ENCODE results near the gene SEMA3G.

The SEMA3G gene

GRCh38 chr3:52435246-52436101 lies 9.4 kb downstream of the SEMA3G start:
- TF ChIP-seq, protein P1, sequence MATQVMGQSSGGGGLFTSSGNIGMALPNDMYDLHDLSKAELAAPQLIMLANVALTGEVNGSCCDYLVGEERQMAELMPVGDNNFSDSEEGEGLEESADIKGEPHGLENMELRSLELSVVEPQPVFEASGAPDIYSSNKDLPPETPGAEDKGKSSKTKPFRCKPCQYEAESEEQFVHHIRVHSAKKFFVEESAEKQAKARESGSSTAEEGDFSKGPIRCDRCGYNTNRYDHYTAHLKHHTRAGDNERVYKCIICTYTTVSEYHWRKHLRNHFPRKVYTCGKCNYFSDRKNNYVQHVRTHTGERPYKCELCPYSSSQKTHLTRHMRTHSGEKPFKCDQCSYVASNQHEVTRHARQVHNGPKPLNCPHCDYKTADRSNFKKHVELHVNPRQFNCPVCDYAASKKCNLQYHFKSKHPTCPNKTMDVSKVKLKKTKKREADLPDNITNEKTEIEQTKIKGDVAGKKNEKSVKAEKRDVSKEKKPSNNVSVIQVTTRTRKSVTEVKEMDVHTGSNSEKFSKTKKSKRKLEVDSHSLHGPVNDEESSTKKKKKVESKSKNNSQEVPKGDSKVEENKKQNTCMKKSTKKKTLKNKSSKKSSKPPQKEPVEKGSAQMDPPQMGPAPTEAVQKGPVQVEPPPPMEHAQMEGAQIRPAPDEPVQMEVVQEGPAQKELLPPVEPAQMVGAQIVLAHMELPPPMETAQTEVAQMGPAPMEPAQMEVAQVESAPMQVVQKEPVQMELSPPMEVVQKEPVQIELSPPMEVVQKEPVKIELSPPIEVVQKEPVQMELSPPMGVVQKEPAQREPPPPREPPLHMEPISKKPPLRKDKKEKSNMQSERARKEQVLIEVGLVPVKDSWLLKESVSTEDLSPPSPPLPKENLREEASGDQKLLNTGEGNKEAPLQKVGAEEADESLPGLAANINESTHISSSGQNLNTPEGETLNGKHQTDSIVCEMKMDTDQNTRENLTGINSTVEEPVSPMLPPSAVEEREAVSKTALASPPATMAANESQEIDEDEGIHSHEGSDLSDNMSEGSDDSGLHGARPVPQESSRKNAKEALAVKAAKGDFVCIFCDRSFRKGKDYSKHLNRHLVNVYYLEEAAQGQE (IDR thresholded peaks at IDR 0.05; ENCODE audit: insufficient replicate concordance, low read depth), result no peak
- no peak for TF ChIP-seq SPI1 (IDR thresholded peaks at IDR 0.05; ENCODE audit: borderline replicate concordance, low read depth)
- TF ChIP-seq, protein P2, sequence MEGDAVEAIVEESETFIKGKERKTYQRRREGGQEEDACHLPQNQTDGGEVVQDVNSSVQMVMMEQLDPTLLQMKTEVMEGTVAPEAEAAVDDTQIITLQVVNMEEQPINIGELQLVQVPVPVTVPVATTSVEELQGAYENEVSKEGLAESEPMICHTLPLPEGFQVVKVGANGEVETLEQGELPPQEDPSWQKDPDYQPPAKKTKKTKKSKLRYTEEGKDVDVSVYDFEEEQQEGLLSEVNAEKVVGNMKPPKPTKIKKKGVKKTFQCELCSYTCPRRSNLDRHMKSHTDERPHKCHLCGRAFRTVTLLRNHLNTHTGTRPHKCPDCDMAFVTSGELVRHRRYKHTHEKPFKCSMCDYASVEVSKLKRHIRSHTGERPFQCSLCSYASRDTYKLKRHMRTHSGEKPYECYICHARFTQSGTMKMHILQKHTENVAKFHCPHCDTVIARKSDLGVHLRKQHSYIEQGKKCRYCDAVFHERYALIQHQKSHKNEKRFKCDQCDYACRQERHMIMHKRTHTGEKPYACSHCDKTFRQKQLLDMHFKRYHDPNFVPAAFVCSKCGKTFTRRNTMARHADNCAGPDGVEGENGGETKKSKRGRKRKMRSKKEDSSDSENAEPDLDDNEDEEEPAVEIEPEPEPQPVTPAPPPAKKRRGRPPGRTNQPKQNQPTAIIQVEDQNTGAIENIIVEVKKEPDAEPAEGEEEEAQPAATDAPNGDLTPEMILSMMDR (IDR thresholded peaks at IDR 0.05; ENCODE audit: insufficient read depth, low read length), result no peak
- TF ChIP-seq POLR2AphosphoS5 (IDR thresholded peaks at IDR 0.05; ENCODE audit: low read depth), result no peak
- no peak for TF ChIP-seq GABPA (IDR thresholded peaks at IDR 0.05; ENCODE audit: low read depth)
- Histone ChIP-seq H3K4me3 (replicated peaks; ENCODE audit: insufficient read depth, low read length) (no peak overlapping the region), H3K27ac (replicated peaks) (no peak overlapping the region), H3K27me3 (ENCODE audit: insufficient read depth, poor library complexity, severe bottlenecking) (no peaks in the 10 kb centered on the region)
- DNase-seq (ENCODE audit: low read depth in 1 of 2, low spot score in 1 of 2), result no peak

DNA sequence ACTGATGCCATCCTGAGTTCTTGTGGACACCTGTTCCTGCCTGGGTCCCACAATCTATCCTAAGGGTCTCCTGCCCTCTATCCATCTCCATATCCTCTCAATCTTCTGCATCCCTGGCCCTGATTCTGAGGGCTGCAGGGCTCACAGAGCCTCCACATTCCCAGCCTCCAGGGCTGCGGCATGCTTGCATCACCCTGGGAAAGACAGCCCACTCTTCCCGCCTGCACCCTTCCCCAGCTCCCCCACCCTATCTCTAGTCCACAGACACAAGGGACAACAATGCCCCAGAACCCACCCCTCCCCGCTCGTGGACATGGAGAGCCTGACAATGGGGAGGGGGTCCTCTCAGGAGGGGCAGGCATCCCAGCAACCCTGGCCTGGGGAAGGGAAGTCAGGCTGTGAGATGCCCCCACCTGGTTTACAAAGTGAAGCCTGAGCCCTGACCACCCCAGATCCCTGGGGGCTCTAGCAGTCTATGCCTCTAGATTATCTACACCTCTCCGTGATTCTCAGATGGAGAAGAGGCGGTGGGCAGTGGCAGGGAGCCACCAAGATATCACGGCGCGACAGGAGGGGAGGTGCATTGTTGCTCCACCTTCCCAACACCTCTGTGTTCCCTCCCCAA lies 10.3 kb downstream of the SEMA3G start:
- no peak overlapping the region for H3K27ac ChIP-seq (replicated peaks)
- no peak overlapping the region for H3K4me3 ChIP-seq (replicated peaks; ENCODE audit: insufficient read depth, low read length)
- no peak for DNase-seq (ENCODE audit: low read depth in 1 of 2, low spot score in 1 of 2)
- H3K27me3 ChIP-seq (ENCODE audit: insufficient read depth, poor library complexity, severe bottlenecking), result no peaks in the 10 kb centered on the region
- TF ChIP-seq, protein P1 (IDR thresholded peaks at IDR 0.05; ENCODE audit: insufficient replicate concordance, low read depth), result no peak
- TF ChIP-seq, protein P2 (IDR thresholded peaks at IDR 0.05; ENCODE audit: insufficient read depth, low read length), result no peak
- no peak for TF ChIP-seq GABPA (IDR thresholded peaks at IDR 0.05; ENCODE audit: low read depth)
- TF ChIP-seq POLR2AphosphoS5 (IDR thresholded peaks at IDR 0.05; ENCODE audit: low read depth), result no peak
- TF ChIP-seq SPI1 (IDR thresholded peaks at IDR 0.05; ENCODE audit: borderline replicate concordance, low read depth), result no peak

- H3K4me3 ChIP-seq (replicated peaks; ENCODE audit: insufficient read depth, low read length), result no peak overlapping the region
- DNase-seq (ENCODE audit: low read depth in 1 of 2, low spot score in 1 of 2), result no peak
These were observed 10.9 kb downstream of the SEMA3G start for GRCh38 chr3:52433996-52434479.

More at GRCh38 chr3:52433996-52434479, 10.9 kb downstream of the SEMA3G start:
- Histone ChIP-seq H3K27ac (replicated peaks) (no peak overlapping the region), H3K27me3 (ENCODE audit: insufficient read depth, poor library complexity, severe bottlenecking) (no peaks in the 10 kb centered on the region)
- no peak for TF ChIP-seq POLR2AphosphoS5 (IDR thresholded peaks at IDR 0.05; ENCODE audit: low read depth)
- TF ChIP-seq GABPA (IDR thresholded peaks at IDR 0.05; ENCODE audit: low read depth), result no peak
- TF ChIP-seq, protein P1 (IDR thresholded peaks at IDR 0.05; ENCODE audit: insufficient replicate concordance, low read depth), result no peak
- no peak for TF ChIP-seq SPI1 (IDR thresholded peaks at IDR 0.05; ENCODE audit: borderline replicate concordance, low read depth)
- TF ChIP-seq, protein P2 (IDR thresholded peaks at IDR 0.05; ENCODE audit: insufficient read depth, low read length), result no peak

Data from HL-60 (cell line).